Parathyroid adenoma (tissue), 2 donors: Measurements from ENCODE around the gene PTGR3.

Experiments
- H2AFZ ChIP-seq: fragments of 300-600 bp; sonication (generic); one replicate; pipeline ENCODE4 v1.7.0; 2017; ENCODE audit warnings: antibody characterized with exemption, mild to moderate bottlenecking
- H3K27ac ChIP-seq: fragments of 300-600 bp; sonication (generic); one replicate; pipeline ENCODE4 v1.7.0; 2017
- H3K27me3 ChIP-seq: fragments of 300-600 bp; sonication (generic); one replicate; pipeline ENCODE4 v1.7.0; 2017; ENCODE audit warnings: low read length; ENCODE audit not compliant: control insufficient read depth, insufficient read depth
- H3K36me3 ChIP-seq: fragments of 300-600 bp; sonication (generic); one replicate; pipeline ENCODE4 v1.7.0; 2017; ENCODE audit warnings: low read length; ENCODE audit not compliant: control insufficient read depth, insufficient read depth
- H3K4me1 ChIP-seq: fragments of 300-600 bp; sonication (generic); one replicate; pipeline ENCODE4 v1.7.0; 2017; ENCODE audit warnings: control low read depth
- H3K4me2 ChIP-seq: fragments of 300-600 bp; sonication (generic); one replicate; pipeline ENCODE4 v1.7.0; 2017; ENCODE audit warnings: low read length
- H3K4me3 ChIP-seq: fragments of 300-600 bp; sonication (generic); one replicate; pipeline ENCODE4 v1.7.0; 2017; ENCODE audit warnings: low read depth, low read length
- H3K79me2 ChIP-seq: fragments of 300-600 bp; sonication (generic); one replicate; pipeline ENCODE4 v1.7.0; 2017; ENCODE audit warnings: control low read depth
- H3K9ac ChIP-seq: fragments of 300-600 bp; sonication (generic); one replicate; pipeline ENCODE4 v1.7.0; 2017; ENCODE audit warnings: mild to moderate bottlenecking
- H3K9me3 ChIP-seq: fragments of 300-600 bp; sonication (generic); one replicate; pipeline ENCODE4 v1.7.0; 2017; ENCODE audit warnings: low read length; ENCODE audit not compliant: control insufficient read depth
- TF ChIP-seq, protein P1 (sequence below): fragments of 300-600 bp; sonication (generic); IDR thresholded peaks from one replicate; pipeline ENCODE4 v1.7.0; 2017; ENCODE audit warnings: antibody characterized with exemption, mild to moderate bottlenecking
- donor health status: primary hyperparathyroidism.

PTGR3 gene

GRCh38 chr18:75209129-75209950 lies at the start of gene PTGR3:
PTGR3 (minus strand) TSS chr18:75209139; CDS start chr18:75209058, 81 bp downstream.
- Histone ChIP-seq H3K4me3 (peak within 1 kb of the TSS; percentile 67), H3K4me2 (peak within 1 kb of the TSS; percentile 85), H3K27ac (peak within 1 kb of the TSS; percentile 93), H3K36me3 (no peaks in the 10 kb centered on the region), H2AFZ (peak within 1 kb of the TSS; percentile 93), H3K9me3 (no peaks in the 10 kb centered on the region), H3K9ac (no peak within 1 kb of the TSS), H3K4me1 (peaks cover 5% of the 10 kb centered on the region), H3K79me2 (peaks cover 25% of the 10 kb centered on the region), H3K27me3 (no peaks in the 10 kb centered on the region)
- TF ChIP-seq, protein P1, sequence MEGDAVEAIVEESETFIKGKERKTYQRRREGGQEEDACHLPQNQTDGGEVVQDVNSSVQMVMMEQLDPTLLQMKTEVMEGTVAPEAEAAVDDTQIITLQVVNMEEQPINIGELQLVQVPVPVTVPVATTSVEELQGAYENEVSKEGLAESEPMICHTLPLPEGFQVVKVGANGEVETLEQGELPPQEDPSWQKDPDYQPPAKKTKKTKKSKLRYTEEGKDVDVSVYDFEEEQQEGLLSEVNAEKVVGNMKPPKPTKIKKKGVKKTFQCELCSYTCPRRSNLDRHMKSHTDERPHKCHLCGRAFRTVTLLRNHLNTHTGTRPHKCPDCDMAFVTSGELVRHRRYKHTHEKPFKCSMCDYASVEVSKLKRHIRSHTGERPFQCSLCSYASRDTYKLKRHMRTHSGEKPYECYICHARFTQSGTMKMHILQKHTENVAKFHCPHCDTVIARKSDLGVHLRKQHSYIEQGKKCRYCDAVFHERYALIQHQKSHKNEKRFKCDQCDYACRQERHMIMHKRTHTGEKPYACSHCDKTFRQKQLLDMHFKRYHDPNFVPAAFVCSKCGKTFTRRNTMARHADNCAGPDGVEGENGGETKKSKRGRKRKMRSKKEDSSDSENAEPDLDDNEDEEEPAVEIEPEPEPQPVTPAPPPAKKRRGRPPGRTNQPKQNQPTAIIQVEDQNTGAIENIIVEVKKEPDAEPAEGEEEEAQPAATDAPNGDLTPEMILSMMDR = no peak

- no peaks in the 10 kb centered on the region for H3K4me1 ChIP-seq
- no peak overlapping the region for H3K4me2 ChIP-seq
- no peak overlapping the region for H2AFZ ChIP-seq
- H3K9me3 ChIP-seq = no peaks in the 10 kb centered on the region
- peaks cover 14% of the 10 kb centered on the region for H3K79me2 ChIP-seq
- H3K27me3 ChIP-seq = no peaks in the 10 kb centered on the region
- no peak overlapping the region for H3K9ac ChIP-seq
- no peak overlapping the region for H3K27ac ChIP-seq
- H3K4me3 ChIP-seq = no peak overlapping the region
- no peaks in the 10 kb centered on the region for H3K36me3 ChIP-seq
- TF ChIP-seq, protein P1 = no peak
These were observed 48.7 kb upstream of the PTGR3 start for GRCh38 chr18:75257605-75258004.

DNA sequence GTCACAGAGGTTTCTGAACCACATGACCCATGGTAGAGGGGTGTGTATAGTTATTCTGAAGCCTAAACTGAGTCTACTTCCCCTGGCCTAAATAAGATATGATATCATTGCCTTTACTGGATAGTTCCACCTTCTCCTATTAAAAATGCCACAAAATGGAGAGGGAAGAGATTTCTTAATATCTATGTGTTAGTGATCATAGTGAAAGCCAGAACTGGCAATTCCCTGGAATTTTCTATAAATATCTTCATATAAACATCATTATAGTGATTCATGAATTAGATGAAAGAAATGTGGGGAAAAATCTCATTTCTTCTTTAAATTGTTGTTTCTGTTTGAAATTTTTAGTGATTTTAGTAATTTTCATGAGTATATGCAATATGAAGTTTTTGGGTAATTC lies 47.4 kb upstream of the PTGR3 start:
- Histone ChIP-seq H3K4me1 (no peaks in the 10 kb centered on the region), H3K79me2 (peaks cover 13% of the 10 kb centered on the region), H3K27ac (no peak overlapping the region), H3K36me3 (no peaks in the 10 kb centered on the region), H2AFZ (no peak overlapping the region), H3K4me2 (no peak overlapping the region), H3K4me3 (no peak overlapping the region), H3K27me3 (no peaks in the 10 kb centered on the region), H3K9ac (no peak overlapping the region), H3K9me3 (no peaks in the 10 kb centered on the region)
- TF ChIP-seq, protein P1 = no peak

DNA sequence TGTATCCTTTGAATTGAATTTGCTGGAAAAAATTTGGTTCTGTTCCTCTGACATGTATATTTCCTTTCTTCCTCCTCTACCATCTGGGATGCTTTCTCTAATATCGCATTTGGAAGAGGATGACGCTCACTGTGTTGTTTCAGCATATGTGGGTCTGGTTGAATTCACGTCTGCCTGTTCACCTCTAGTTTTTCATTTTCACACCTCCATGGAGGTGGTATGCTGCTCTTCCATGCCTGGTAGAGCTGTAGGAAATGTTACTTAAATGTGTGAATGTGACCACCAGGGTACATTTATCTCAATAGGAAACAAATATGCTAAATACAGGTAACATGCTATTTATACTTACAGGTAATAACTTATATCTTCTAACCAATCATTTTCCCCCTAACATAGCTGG lies 46.2 kb upstream of the PTGR3 start:
- H3K36me3 ChIP-seq = no peaks in the 10 kb centered on the region
- TF ChIP-seq, protein P1 = no peak
- H3K27ac ChIP-seq = no peak overlapping the region
- no peak overlapping the region for H3K4me2 ChIP-seq
- no peak overlapping the region for H3K4me3 ChIP-seq
- no peaks in the 10 kb centered on the region for H3K27me3 ChIP-seq
- no peaks in the 10 kb centered on the region for H3K9me3 ChIP-seq
- no peak overlapping the region for H2AFZ ChIP-seq
- H3K9ac ChIP-seq = no peak overlapping the region
- no peaks in the 10 kb centered on the region for H3K4me1 ChIP-seq
- peaks cover 14% of the 10 kb centered on the region for H3K79me2 ChIP-seq

DNA sequence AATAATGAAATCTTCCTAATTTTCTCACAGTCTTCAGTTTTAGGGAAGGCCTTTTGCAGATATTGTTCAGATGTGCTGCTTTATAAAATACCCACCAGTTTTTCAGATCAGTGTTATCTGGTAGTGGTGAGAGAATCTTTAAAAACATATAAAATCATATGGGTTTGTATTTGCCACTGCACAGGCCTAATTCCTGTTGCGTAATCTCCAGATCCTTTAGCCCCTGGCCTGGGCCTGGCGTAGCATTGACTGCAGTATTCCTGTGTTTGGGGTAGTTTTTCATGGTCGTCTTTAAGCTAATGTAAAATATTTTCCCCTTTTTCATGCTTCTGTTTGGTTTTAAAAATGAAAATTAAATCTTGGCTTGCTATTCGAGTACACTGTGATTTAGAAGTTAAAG lies 44.8 kb upstream of the PTGR3 start:
- Histone ChIP-seq H3K9ac (no peak overlapping the region), H2AFZ (no peak overlapping the region), H3K79me2 (peaks cover 26% of the 10 kb centered on the region), H3K4me3 (no peak overlapping the region), H3K36me3 (no peaks in the 10 kb centered on the region), H3K27me3 (no peaks in the 10 kb centered on the region), H3K27ac (no peak overlapping the region), H3K4me1 (no peaks in the 10 kb centered on the region), H3K9me3 (no peaks in the 10 kb centered on the region), H3K4me2 (no peak overlapping the region)
- TF ChIP-seq, protein P1 = no peak
